ENCODE results near the gene CEP19.

DNA sequence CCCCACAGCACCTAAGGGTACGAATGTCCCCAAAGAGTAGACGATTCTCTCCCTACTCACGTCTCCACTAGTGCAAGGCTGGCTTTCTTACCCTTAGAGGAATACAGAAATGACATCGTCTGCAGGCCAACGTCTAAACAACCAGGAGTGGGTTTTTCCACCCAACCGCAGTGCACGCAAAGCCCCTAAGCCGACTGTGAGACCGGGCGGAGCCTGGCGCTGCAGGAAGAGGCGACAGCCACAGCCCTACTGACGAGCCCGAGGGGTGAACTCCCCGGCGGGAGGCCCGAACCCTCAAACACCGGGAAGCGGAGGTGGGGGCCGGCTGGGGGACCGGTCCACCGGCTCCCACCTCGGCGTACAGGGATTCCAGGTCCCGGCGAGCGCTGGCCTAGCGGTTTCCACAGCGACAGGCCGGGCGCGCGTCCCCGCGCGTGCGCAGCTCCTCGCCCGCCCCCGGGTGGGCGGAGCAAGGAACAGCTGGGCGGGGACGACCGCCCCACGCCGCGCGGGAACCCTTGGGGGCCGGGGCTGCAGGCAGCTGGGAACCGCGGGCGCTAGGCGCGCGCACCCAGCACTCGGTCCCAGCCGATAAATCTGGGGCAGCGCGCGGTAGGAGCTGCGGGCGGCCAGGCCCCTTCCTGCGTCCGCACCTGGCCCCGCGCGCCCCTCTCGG lies at the start of gene CEP19, which contains the start of gene PIGX:
- TF ChIP-seq CTCF (IDR thresholded peaks at IDR 0.05) (peak in 3 of 6 experiments; percentile 32 to 41 (median 40)), POLR2A (IDR thresholded peaks at IDR 0.05) (peak; percentile 19 to 82)

Measured in adrenal gland (tissue), 5 donors.